ENCODE measurements around the gene PARD3. TPM values are rescaled to one million over a fixed set of nuclear protein-coding genes. Genes with fewer than 3 reads are reported as not detected.
"Not testable (repeated sequence)": the region's sequence is repeated elsewhere in the genome, so short reads cannot be mapped to it uniquely, and the experiment has no call there.

Gene PARD3
- total RNA-seq, 1 donor = 4.8 TPM

DNA sequence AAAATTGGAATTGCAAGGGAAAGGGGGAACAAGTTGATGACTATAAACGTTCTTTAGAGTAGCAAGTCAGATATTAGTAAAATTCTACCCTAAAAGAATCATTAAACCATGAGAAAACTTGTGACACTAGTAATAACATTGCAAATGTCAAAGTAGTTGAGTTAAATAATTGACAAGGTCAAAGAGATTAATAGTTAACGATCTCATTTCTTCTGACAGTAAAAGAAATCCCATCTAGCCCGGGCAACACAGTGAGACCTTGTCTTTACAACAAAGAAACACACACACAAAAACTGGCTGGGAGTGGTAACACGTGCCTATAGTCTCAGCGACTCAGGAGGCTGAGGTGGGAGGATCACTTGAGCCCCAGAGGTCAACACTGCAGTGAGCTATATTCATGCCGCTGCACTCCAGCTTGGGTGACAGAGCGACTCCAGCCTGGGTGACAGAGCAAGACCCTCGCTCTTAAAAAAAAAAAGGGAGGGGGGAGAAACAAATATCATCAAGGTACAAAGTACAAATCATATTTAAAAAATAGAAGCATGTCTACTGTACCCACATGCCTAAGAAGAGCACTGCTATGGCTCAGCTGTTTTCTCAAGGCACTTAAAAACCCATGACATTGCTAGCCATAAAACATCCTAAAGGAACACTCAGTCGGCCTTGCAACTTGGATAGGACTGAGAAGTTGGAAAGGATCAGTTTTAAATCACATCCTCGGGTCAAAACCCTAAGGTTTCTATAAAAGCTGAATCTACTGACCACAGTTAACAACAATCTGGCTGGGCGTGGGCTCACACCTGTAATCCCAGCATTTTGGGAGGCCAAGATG, 401.1 kb downstream of the PARD3 start:
- H3K9me3 ChIP-seq (ENCODE audit: low read depth, low read length) = no peaks in the 10 kb centered on the region
- H3K4me1 ChIP-seq (ENCODE audit: insufficient read depth, low read length) = no peaks in the 10 kb centered on the region
- H3K27me3 ChIP-seq (ENCODE audit: insufficient read depth, low read length) = no peaks in the 10 kb centered on the region
- no peak overlapping the region for H3K4me3 ChIP-seq (ENCODE audit: low read length)

DNA sequence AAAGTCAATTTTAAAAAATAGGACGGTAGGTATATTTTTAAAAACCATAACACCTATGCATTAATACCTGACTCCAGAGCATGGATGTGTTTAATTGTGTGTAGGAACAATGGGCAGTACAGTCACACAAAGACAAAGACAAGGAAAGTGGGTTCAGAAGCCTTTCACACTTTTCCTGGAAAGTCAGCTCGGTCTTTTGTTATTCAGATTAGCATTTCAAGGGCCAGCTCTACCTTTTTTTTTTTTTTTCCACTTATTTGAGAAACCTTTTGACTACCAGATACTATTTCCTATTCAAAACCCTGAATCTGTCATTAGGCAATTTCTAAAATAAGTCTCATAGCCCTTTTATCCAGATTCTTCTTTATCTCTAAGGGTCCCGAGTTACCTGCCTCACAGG, 401.9 kb downstream of the PARD3 start:
- H3K9me3 ChIP-seq (ENCODE audit: low read depth, low read length) = no peaks in the 10 kb centered on the region
- H3K4me3 ChIP-seq (ENCODE audit: low read length) = no peak overlapping the region
- H3K27me3 ChIP-seq (ENCODE audit: insufficient read depth, low read length) = no peaks in the 10 kb centered on the region
- H3K4me1 ChIP-seq (ENCODE audit: insufficient read depth, low read length) = no peaks in the 10 kb centered on the region

DNA sequence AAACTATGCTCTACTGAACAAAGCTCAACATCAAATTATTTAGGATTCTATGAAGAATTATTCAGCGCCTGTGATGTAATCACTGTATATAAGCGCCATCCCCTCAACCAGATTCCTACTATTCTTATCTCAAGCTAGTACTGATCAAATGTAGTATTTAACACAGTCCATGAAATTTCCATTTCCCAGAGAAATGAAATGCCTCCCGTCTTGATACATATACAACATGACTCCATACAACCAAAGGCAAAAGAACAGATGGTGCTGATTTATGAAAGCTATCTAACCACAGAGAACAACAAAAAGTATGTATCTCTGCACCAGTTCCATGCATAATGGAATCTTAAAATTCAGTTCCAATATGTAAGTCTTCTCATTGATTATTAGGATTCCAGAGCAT, 406.1 kb downstream of the PARD3 start:
- no peak overlapping the region for H3K4me3 ChIP-seq (ENCODE audit: low read length)
- no peaks in the 10 kb centered on the region for H3K9me3 ChIP-seq (ENCODE audit: low read depth, low read length)
- H3K27me3 ChIP-seq (ENCODE audit: insufficient read depth, low read length) = no peaks in the 10 kb centered on the region
- peaks cover 9% of the 10 kb centered on the region for H3K4me1 ChIP-seq (ENCODE audit: insufficient read depth, low read length)

GRCh38 chr10:34408381-34408780, 406.7 kb downstream of the PARD3 start:
- no peaks in the 10 kb centered on the region for H3K27me3 ChIP-seq (ENCODE audit: insufficient read depth, low read length)
- no peak overlapping the region for H3K4me3 ChIP-seq (ENCODE audit: low read length)
- H3K9me3 ChIP-seq (ENCODE audit: low read depth, low read length) = no peaks in the 10 kb centered on the region
- H3K4me1 ChIP-seq (ENCODE audit: insufficient read depth, low read length) = peaks cover 9% of the 10 kb centered on the region

- H3K9me3 ChIP-seq (ENCODE audit: low read depth, low read length) = no peaks in the 10 kb centered on the region
- peaks cover 9% of the 10 kb centered on the region for H3K4me1 ChIP-seq (ENCODE audit: insufficient read depth, low read length)
- H3K4me3 ChIP-seq (ENCODE audit: low read length) = no peak overlapping the region
- H3K27me3 ChIP-seq (ENCODE audit: insufficient read depth, low read length) = no peaks in the 10 kb centered on the region
Observed at GRCh38 chr10:34407324-34407805, 407.7 kb downstream of the PARD3 start.

- H3K4me3 ChIP-seq (ENCODE audit: low read length) = no peak overlapping the region
- no peaks in the 10 kb centered on the region for H3K9me3 ChIP-seq (ENCODE audit: low read depth, low read length)
- no peaks in the 10 kb centered on the region for H3K27me3 ChIP-seq (ENCODE audit: insufficient read depth, low read length)
Observed at GRCh38 chr10:34406463-34407323, 408.4 kb downstream of the PARD3 start.

DNA sequence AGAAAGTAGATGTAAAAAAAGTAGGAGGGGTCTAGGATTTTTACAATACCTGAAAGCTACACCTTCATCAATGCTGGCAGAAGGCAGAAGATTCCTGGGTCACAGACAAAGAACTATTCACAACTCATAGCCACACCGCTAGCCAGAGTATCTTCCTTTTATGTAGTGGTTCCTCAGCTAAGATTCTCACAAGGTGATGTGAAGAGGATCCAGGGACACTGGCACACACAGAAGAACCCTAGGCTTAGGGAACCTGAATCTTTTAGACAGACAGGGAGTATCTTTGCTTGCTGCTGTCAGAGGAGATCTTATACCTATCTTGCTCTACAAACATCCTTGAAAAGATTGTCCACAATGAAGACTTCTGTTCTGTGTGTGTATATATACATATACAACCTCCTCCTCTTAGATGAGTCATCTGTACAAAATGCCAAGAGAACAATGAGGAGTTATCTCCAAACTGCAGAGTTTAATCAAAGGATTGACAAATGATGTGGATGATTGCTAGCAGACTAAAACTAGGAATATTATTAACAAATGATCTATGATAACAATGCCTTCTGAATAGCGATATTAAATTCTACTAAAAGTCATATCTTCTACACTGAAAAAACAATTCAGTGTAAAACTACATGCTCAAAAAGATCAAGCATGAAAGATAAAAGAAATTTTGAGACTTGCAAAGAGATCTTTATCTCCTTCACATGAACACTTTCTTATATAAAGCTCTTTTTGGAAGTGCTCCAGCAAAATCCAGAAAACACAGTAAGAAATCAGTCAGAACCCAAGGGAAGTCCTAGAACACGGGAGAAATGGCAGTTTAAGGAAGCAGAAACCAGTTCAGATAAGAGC, 409.3 kb downstream of the PARD3 start:
- Histone ChIP-seq H3K9me3 (ENCODE audit: low read depth, low read length) (no peaks in the 10 kb centered on the region), H3K4me3 (ENCODE audit: low read length) (no peak overlapping the region), H3K27me3 (ENCODE audit: insufficient read depth, low read length) (no peaks in the 10 kb centered on the region), H3K4me1 (ENCODE audit: insufficient read depth, low read length) (peaks cover 9% of the 10 kb centered on the region)

More at GRCh38 chr10:34406463-34407323, 408.4 kb downstream of the PARD3 start:
- peaks cover 9% of the 10 kb centered on the region for H3K4me1 ChIP-seq (ENCODE audit: insufficient read depth, low read length)

DNA sequence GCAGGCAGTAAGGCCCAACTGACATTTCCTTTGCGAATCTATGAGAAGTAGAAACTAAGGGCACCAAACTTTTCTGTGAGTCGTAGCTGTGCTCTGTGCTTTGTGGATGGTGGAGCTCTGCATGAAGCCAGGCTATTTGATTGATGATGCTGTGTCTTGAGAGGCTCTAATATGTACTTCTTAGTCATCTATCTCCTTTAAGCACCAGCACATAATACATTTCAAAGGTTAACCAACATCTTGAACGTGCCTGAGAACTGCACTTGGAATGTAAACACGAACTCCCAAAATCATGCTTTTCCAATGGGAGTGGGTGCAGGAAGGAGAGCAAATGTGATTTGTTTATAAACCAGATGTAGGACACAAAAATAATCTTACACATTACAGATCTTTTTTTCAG, 411.6 kb downstream of the PARD3 start:
- H3K4me3 ChIP-seq (ENCODE audit: low read length) = no peak overlapping the region
- H3K4me1 ChIP-seq (ENCODE audit: insufficient read depth, low read length) = peaks cover 13% of the 10 kb centered on the region

GRCh38 chr10:34400075-34400474, 415.0 kb downstream of the PARD3 start:
- Histone ChIP-seq H3K4me1 (ENCODE audit: insufficient read depth, low read length) (peaks cover 19% of the 10 kb centered on the region), H3K27me3 (ENCODE audit: insufficient read depth, low read length) (no peaks in the 10 kb centered on the region), H3K4me3 (ENCODE audit: low read length) (no peak overlapping the region), H3K9me3 (ENCODE audit: low read depth, low read length) (no peaks in the 10 kb centered on the region)

More for the DNA sequence above, 411.6 kb downstream of the PARD3 start:
- Histone ChIP-seq H3K9me3 (ENCODE audit: low read depth, low read length) (no peaks in the 10 kb centered on the region), H3K27me3 (ENCODE audit: insufficient read depth, low read length) (no peaks in the 10 kb centered on the region)

DNA sequence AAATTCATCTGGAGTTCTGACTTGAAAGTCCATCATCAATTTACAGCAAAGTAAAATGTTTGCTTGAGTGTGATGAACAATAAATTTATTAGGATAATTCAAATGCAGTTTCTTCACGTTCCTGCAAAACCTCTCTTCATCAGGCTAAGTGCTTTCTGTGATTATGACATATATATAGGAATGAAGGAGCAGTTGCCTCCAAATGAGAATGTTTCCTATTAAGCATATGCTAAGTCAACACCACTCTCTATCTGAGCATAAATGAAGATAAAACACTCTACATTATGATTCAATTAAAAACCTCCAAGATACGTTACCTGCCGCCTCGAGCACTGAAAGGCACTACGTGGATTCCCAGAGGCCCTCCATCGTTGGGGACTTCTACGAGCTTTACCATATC, 416.1 kb downstream of the PARD3 start:
- Histone ChIP-seq H3K4me3 (ENCODE audit: low read length) (no peak overlapping the region), H3K4me1 (ENCODE audit: insufficient read depth, low read length) (peaks cover 19% of the 10 kb centered on the region), H3K9me3 (ENCODE audit: low read depth, low read length) (no peaks in the 10 kb centered on the region), H3K27me3 (ENCODE audit: insufficient read depth, low read length) (no peaks in the 10 kb centered on the region)

GRCh38 chr10:34397324-34397723, 417.8 kb downstream of the PARD3 start:
- H3K27me3 ChIP-seq (ENCODE audit: insufficient read depth, low read length) = no peaks in the 10 kb centered on the region
- no peak overlapping the region for H3K4me3 ChIP-seq (ENCODE audit: low read length)
- H3K9me3 ChIP-seq (ENCODE audit: low read depth, low read length) = no peaks in the 10 kb centered on the region
- peaks cover 19% of the 10 kb centered on the region for H3K4me1 ChIP-seq (ENCODE audit: insufficient read depth, low read length)

GRCh38 chr10:34396663-34397062, 418.4 kb downstream of the PARD3 start:
- Histone ChIP-seq H3K27me3 (ENCODE audit: insufficient read depth, low read length) (no peaks in the 10 kb centered on the region), H3K4me3 (ENCODE audit: low read length) (no peak overlapping the region), H3K9me3 (ENCODE audit: low read depth, low read length) (no peaks in the 10 kb centered on the region), H3K4me1 (ENCODE audit: insufficient read depth, low read length) (peaks cover 19% of the 10 kb centered on the region)

DNA sequence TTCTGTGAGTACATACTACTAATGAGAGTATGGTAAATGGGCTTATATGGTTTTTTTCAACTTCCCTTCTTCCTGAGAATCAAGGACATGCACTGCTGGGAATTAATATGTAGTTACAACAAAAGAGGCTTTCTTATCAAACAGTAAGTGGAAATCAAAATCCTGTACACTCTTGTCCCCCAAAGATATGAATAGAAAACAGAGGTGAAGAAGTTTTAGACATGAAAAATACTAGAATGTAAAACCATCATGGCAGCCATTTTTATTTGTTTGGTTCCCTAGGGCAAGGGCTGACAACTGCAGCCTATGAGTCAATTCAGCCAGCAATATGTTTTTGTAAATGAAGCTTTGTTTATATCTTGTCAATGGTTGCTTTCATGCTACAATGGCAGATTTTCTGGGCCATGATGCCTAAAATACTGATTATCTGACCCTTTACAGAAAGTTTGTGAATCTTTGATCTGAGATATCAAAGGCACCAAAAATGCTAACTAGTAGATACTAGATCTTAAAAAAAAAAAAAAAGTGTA, 422.4 kb downstream of the PARD3 start:
- Histone ChIP-seq H3K27me3 (ENCODE audit: insufficient read depth, low read length) (no peaks in the 10 kb centered on the region), H3K4me3 (ENCODE audit: low read length) (no peak overlapping the region), H3K4me1 (ENCODE audit: insufficient read depth, low read length) (peaks cover 15% of the 10 kb centered on the region), H3K9me3 (ENCODE audit: low read depth, low read length) (no peaks in the 10 kb centered on the region)

DNA sequence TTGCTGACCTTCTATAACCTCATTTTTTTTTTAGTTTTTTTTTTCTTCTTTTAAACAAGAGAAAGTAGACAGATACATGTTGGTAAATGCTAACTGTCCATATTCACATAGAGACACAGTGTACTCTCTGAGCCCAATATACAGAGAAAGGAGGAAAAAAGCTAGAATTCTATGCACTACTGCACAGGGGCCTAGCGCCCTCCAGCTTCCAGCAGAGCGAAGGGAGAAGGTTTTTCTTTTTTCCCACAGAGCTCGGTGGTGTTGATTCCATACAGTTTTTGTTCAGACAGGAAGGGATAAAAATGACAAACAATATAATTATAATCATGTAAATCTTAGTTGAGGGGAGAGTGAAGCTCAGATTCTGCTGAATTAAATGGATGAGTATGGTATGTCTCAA, 423.9 kb downstream of the PARD3 start:
- not testable (repeated sequence) for H3K4me3 ChIP-seq (ENCODE audit: low read length); H3K27me3 ChIP-seq (ENCODE audit: insufficient read depth, low read length); H3K9me3 ChIP-seq (ENCODE audit: low read depth, low read length); H3K4me1 ChIP-seq (ENCODE audit: insufficient read depth, low read length)

All from mononuclear cell (primary cell).